ENCODE results near the gene LTBP1.
A peak's percentile ranks its signal among the peaks of the same experiment; 100 is the strongest.

Gene LTBP1, protein sequence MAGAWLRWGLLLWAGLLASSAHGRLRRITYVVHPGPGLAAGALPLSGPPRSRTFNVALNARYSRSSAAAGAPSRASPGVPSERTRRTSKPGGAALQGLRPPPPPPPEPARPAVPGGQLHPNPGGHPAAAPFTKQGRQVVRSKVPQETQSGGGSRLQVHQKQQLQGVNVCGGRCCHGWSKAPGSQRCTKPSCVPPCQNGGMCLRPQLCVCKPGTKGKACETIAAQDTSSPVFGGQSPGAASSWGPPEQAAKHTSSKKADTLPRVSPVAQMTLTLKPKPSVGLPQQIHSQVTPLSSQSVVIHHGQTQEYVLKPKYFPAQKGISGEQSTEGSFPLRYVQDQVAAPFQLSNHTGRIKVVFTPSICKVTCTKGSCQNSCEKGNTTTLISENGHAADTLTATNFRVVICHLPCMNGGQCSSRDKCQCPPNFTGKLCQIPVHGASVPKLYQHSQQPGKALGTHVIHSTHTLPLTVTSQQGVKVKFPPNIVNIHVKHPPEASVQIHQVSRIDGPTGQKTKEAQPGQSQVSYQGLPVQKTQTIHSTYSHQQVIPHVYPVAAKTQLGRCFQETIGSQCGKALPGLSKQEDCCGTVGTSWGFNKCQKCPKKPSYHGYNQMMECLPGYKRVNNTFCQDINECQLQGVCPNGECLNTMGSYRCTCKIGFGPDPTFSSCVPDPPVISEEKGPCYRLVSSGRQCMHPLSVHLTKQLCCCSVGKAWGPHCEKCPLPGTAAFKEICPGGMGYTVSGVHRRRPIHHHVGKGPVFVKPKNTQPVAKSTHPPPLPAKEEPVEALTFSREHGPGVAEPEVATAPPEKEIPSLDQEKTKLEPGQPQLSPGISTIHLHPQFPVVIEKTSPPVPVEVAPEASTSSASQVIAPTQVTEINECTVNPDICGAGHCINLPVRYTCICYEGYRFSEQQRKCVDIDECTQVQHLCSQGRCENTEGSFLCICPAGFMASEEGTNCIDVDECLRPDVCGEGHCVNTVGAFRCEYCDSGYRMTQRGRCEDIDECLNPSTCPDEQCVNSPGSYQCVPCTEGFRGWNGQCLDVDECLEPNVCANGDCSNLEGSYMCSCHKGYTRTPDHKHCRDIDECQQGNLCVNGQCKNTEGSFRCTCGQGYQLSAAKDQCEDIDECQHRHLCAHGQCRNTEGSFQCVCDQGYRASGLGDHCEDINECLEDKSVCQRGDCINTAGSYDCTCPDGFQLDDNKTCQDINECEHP (N-terminal part only)

DNA sequence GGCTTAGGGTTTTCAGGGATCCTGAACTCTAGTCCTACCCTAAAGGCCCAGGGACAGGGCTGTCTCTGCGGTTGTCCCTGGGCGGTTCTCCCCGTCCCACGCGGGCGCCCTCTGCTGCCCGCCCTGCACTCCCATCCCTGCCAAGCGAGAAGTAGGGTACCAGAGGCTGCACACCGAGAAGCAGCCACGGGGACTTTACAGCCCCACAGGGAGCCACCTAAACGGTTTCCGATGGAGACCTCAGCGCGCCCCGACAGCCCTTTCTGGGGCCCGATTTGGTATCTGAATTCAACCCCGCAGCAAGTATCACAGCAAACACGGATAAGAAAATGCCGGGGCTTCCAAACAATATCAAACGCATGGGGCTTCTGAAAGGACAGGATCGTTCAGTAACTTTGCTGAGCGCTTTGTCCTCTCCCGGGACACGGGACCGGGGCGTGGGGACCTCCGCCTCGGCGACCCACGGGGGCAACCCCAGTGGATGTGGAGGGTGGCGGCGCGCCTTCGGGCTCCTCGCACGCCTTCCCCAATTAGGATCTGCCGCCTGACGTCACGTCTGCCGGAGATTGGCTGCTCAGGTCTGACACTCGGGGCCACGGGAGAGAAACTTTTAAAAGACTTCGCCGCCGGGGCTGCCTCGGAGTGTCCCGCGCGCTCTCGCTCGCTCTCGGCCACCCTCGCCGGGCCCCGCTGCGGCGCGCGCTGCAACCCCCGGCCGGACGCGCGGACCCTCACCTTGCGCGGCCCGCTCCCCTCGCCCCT lies at the start of gene LTBP1:
LTBP1 (plus strand) TSS at position 640 of the 762 bp plus-strand sequence. CDS start 372 bp downstream, outside the sequence.
- H3K27me3 ChIP-seq (ENCODE audit: insufficient read depth, low read depth) = no peaks in the 10 kb centered on the region
- H3K4me1 ChIP-seq (ENCODE audit: low read depth, poor library complexity, severe bottlenecking) = peaks cover 39% of the 10 kb centered on the region
- TF ChIP-seq, protein P1, sequence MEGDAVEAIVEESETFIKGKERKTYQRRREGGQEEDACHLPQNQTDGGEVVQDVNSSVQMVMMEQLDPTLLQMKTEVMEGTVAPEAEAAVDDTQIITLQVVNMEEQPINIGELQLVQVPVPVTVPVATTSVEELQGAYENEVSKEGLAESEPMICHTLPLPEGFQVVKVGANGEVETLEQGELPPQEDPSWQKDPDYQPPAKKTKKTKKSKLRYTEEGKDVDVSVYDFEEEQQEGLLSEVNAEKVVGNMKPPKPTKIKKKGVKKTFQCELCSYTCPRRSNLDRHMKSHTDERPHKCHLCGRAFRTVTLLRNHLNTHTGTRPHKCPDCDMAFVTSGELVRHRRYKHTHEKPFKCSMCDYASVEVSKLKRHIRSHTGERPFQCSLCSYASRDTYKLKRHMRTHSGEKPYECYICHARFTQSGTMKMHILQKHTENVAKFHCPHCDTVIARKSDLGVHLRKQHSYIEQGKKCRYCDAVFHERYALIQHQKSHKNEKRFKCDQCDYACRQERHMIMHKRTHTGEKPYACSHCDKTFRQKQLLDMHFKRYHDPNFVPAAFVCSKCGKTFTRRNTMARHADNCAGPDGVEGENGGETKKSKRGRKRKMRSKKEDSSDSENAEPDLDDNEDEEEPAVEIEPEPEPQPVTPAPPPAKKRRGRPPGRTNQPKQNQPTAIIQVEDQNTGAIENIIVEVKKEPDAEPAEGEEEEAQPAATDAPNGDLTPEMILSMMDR (conservative IDR thresholded peaks at IDR 0.05; ENCODE audit: low read depth, low read length) = peak; percentile 82
- no peaks in the 10 kb centered on the region for H4K20me1 ChIP-seq (ENCODE audit: insufficient read depth)
- H3K4me2 ChIP-seq = peak within 1 kb of the TSS; percentile 79
- no peaks in the 10 kb centered on the region for H3K36me3 ChIP-seq (ENCODE audit: insufficient read depth)
- peak within 1 kb of the TSS; percentile 57 for H3K9ac ChIP-seq
- H2AFZ ChIP-seq (ENCODE audit: low read depth) = peak within 1 kb of the TSS; percentile 89
- peak within 1 kb of the TSS; percentile 85 for H3K4me3 ChIP-seq (IDR thresholded peaks at IDR 0.05; ENCODE audit: insufficient read depth, low read depth, low read length)
- H3K79me2 ChIP-seq (ENCODE audit: insufficient read depth, low read depth) = no peaks in the 10 kb centered on the region
- H3K27ac ChIP-seq = peak within 1 kb of the TSS; percentile 29

DNA sequence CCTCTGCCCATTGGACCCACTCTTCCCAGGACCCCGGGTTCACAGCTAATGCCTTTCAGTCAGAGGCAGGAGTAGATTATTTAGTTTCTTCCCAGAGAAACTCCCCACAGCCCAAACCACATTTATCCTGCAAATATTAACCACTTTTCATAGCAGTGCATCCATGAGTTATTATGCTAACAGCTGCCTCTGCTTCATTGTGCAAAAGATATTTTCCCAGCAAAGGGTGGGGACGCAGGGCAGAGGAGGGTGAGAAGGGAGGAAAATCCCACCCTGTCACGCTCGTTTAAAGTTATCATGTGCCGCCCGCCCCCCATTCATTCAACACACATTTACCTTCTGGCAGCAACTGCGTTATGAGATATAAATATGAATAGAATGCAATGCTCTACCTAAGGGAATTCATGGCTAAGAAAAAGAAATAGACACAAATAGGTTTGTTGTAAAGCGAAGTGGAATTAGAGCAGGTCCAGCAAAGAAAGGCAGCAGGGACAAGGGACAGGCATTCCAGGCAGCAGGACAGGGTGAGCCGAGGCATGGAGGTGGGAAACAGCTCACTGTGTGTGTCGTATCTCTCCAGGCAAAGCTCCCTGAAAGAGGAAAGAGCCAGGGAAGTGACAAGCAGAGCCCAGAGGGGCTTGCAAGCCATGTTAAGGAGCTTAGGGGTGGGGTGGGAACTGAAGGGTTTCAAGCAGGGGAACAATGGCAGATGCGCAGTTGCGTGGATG lies 46.3 kb upstream of the LTBP1 start:
- no peaks in the 10 kb centered on the region for H3K27me3 ChIP-seq (ENCODE audit: insufficient read depth, low read depth)
- H3K9ac ChIP-seq = no peak overlapping the region
- no peaks in the 10 kb centered on the region for H3K4me1 ChIP-seq (ENCODE audit: low read depth, poor library complexity, severe bottlenecking)
- no peak overlapping the region for H3K4me3 ChIP-seq (IDR thresholded peaks at IDR 0.05; ENCODE audit: insufficient read depth, low read depth, low read length)
- no peak overlapping the region for H3K27ac ChIP-seq
- H3K79me2 ChIP-seq (ENCODE audit: insufficient read depth, low read depth) = no peaks in the 10 kb centered on the region
- H4K20me1 ChIP-seq (ENCODE audit: insufficient read depth) = no peaks in the 10 kb centered on the region
- TF ChIP-seq, protein P1 (conservative IDR thresholded peaks at IDR 0.05; ENCODE audit: low read depth, low read length) = no peak
- no peak overlapping the region for H2AFZ ChIP-seq (ENCODE audit: low read depth)
- no peak overlapping the region for H3K4me2 ChIP-seq
- no peaks in the 10 kb centered on the region for H3K36me3 ChIP-seq (ENCODE audit: insufficient read depth)

DNA sequence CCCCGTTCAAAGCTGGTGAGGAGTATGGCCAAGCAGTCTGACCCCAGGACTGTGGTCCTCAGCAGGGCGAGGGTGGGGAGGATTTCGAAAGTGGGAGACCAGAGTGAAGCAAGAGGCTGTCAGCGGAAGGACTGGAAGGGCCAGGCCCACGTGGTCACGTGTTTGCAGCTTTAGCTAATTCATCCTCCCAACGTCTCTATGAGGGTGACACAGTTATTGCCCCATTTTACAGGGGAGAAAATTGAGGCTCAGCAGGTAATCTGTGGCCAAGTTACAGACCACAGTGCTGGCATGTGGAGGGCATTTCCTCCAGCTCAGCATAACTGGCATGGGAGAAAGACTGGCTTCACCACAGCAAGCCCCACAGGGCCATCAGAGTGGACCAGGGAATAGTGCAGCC lies 45.4 kb upstream of the LTBP1 start:
- TF ChIP-seq, protein P1 (conservative IDR thresholded peaks at IDR 0.05; ENCODE audit: low read depth, low read length) = no peak
- Histone ChIP-seq H3K4me1 (ENCODE audit: low read depth, poor library complexity, severe bottlenecking) (peaks cover 5% of the 10 kb centered on the region), H3K36me3 (ENCODE audit: insufficient read depth) (no peaks in the 10 kb centered on the region), H3K79me2 (ENCODE audit: insufficient read depth, low read depth) (no peaks in the 10 kb centered on the region), H2AFZ (ENCODE audit: low read depth) (no peak overlapping the region), H3K9ac (no peak overlapping the region), H3K27me3 (ENCODE audit: insufficient read depth, low read depth) (no peaks in the 10 kb centered on the region), H3K4me3 (IDR thresholded peaks at IDR 0.05; ENCODE audit: insufficient read depth, low read depth, low read length) (no peak overlapping the region), H3K4me2 (no peak overlapping the region), H4K20me1 (ENCODE audit: insufficient read depth) (no peaks in the 10 kb centered on the region), H3K27ac (no peak overlapping the region)

Data from KMS-11 (cell line).